Skeletal muscle cell (primary cell): ENCODE results near the gene NFASC.

Source experiments
- DNase-seq: peaks from one replicate; pipeline ENCODE4 v3.0.0-alpha.2; 2010; ENCODE audit warnings: low read depth
- H3K4me3 ChIP-seq: 2 replicates; pipeline ENCODE4 v1.5.1; 2011; ENCODE audit warnings: low read depth, mild to moderate bottlenecking, control low read depth, low read length, moderate library complexity

Gene NFASC

GRCh38 chr1:204870160-204870912 lies at the start of gene NFASC:
Gene NFASC (plus strand): TSS chr1:204870862. CDS start chr1:204944316, 73,454 bp downstream.
- no peak for DNase-seq
- no peak within 1 kb of the TSS for H3K4me3 ChIP-seq

GRCh38 chr1:204821476-204821875 lies 49.2 kb upstream of the NFASC start:
- no peak overlapping the region for H3K4me3 ChIP-seq
- no peak for DNase-seq

DNA sequence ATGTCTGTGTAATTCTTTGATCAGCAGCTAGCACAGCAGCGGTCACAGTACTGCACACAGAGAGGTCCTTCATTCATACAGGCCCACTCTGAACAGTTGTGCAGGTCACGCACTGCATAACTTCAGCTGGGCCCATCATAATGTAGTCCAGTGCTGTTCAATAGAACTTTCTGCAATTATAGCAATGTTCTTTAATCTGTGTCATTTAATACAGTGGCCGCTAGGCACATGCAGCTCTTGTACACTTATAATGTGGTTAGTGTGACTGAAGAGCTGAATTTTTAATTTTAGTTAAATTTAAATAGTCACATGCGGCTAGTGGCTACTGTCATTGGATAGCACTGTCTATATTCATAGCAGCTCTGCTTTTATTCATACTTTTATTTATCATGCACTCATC lies 48.7 kb upstream of the NFASC start:
- DNase-seq, result no peak
- H3K4me3 ChIP-seq, result no peak overlapping the region

DNA sequence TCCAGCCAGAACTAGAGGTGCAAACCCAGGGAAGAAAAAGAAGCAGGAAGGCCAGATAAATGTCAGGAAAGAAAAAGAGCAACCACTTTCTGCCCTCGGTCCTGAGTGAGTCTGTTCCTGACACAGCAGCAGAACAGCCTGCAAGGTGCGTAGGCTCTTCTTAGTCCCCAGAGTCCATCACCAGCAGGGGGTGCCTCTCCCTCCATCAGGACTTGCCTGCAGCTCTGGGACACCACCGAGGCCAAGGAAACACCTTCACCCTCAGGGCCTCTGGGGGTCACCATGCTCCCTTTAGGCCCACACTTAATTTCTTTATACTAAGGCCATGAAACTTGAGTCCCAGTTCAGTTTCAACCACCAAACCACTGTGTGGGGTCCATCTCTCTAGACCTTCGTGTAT lies 43.7 kb upstream of the NFASC start:
- H3K4me3 ChIP-seq, result no peak overlapping the region
- DNase-seq, result no peak

- peak overlapping the region; percentile 50 for H3K4me3 ChIP-seq
- DNase-seq, result peak; percentile 20
These were observed 42.3 kb upstream of the NFASC start for GRCh38 chr1:204828352-204828850.

GRCh38 chr1:204829133-204829825 lies 41.4 kb upstream of the NFASC start:
- H3K4me3 ChIP-seq, result peak overlapping the region; percentile 50
- no peak for DNase-seq

- DNase-seq, result no peak
- H3K4me3 ChIP-seq, result no peak overlapping the region
These were observed 39.9 kb upstream of the NFASC start for GRCh38 chr1:204830747-204831146.

GRCh38 chr1:204831186-204831585 lies 39.5 kb upstream of the NFASC start:
- DNase-seq, result no peak
- H3K4me3 ChIP-seq, result no peak overlapping the region

GRCh38 chr1:204834336-204834735 lies 36.3 kb upstream of the NFASC start:
- H3K4me3 ChIP-seq, result no peak overlapping the region
- no peak for DNase-seq

- H3K4me3 ChIP-seq, result no peak overlapping the region
- no peak for DNase-seq
These were observed 35.9 kb upstream of the NFASC start for GRCh38 chr1:204834752-204835151.

DNA sequence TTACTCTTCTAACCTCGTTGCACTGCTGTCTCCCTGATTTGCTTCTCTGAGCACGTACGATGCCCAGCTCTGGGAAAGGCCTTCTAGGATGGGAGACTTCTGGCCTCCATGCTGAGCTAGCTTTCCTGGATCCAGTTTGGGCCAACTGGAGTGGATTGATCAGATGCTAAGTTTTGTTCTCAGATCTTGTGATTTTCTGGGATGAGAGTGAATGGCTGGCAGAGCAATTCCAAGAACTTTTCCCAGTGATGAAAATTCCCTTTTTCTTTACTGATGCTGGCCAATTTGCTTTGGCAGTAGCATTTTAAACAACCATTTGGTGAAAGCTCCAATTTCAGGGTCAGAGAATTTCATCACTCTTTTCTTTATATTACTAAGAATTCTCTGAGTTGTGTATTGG lies 34.9 kb upstream of the NFASC start:
- DNase-seq, result no peak
- no peak overlapping the region for H3K4me3 ChIP-seq

DNA sequence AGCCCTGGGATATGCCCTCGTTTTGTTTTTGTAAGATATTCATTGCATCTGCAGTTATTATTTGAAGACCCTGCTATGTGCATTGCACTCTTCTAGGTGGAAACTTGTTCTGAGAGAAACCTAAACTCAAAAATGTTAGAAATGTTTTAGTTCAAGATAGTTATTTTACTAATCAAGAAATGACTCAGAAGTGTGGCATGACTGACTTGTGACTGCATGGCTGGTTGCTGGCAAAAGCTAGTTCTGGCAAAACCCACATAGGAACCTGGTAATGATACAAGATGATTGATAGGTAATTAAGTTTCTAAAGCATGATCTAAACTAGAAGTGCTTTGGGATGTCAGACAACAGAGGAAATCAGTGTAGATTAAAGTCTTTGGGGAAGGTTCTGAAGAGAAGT lies 33.8 kb upstream of the NFASC start:
- no peak overlapping the region for H3K4me3 ChIP-seq
- DNase-seq, result no peak

DNA sequence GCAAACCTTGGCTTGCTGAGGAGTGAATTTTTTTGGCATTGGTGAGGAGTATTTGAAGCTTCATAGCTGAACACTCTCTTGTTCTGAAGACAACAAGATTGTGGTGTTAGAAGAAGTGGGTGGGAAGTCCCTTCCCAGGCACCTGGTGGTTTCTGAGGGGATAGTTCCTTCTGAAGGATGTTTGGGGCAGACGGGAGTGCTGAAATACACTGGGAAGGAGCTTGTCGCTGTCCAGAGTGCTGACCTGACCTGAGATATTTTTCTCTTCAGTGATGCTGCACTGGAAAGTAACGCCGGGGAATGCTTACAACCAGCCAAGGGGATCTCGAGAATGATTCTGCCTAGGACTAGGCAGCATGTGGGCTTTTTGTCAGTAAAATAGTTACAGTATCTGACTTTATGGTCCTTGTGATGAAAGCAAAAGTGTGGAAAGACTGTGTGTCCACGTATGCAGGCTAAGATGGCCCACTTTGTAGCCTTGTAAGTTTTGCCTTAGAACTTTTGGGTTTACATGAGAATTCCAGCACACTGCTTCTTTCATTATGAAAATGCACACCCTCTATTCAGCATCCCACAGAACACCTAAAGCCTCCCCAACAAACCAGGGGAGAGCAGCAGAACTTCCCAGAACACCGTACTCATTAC lies 33.1 kb upstream of the NFASC start:
- peak; percentile 8 for DNase-seq
- H3K4me3 ChIP-seq, result no peak overlapping the region

DNA sequence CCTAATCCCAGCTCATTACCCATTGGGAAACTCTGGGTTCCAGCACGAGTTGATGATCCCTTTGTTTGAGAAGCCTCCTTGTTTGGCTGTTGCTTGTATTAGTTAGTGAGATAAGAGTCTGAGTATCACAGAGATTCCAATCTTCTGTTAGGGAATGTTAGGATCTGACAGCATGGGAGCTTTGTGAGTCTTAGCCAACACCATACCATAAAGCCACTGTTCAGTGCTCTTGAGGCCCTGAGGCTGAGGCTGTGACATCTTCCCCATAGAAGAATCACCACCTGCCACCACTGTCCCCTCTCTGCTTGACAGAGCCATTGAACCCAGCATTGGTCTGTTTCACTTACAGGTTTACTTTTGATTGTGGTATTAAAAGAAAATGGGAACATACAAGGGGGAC lies 29.3 kb upstream of the NFASC start:
- no peak overlapping the region for H3K4me3 ChIP-seq
- DNase-seq, result no peak

DNA sequence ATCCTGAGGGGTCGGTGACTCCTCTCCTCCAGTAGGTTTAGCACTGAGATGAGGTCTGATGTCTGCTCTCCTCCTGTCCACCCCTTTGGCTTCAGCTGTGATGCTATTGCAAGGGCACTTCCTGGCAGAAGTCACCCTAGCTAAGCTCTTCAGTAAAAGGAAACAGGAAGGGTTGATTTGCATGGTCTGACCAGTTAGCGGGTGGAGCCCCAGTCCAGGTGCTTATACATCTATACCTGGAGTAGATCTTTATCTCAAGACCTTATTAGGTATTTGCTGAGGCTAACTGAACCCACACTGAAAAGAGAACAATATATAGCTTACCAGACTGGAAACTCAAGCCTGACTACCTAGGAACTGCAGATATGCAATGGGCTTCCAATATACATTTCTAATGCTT lies 28.9 kb upstream of the NFASC start:
- H3K4me3 ChIP-seq, result no peak overlapping the region
- DNase-seq, result no peak

DNA sequence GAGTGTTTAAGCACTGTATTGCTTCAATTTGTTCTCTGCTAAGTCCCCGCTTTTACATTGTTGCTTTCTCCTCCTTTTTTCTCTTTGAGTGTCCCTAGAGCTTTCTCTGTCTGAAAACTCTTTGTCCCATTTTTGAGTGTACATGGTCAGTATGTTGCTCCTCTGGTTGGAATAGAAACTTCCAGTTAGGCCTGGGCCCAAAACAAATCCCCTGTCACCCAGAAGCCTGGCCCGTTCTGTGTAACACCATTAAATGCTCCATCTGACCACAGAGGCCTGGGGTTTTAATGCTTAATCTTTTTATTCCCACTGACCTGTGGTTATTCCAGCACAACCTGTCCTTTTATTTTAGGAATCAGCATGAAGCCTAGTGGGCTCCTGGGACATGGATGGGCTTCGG lies 28.3 kb upstream of the NFASC start:
- DNase-seq, result no peak
- H3K4me3 ChIP-seq, result no peak overlapping the region

DNA sequence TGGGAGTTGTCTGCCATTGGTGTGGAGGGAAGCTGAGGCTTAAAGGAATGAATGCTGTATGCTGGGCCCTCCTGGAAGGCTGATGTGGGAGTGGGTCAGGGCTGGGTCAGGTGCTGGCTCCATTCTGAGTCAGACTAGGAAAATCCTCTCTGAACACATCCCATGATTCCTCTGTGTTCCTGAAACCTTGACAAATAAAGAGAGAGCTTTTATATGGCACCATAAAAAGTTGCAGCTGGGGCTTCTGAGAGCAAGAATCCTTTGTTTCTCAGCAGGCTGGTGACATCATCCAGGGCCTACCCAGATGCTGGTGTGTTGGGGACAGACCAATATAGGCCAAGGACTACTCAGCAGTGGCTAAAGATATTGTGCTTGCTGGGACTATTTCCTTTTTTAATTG lies 27.8 kb upstream of the NFASC start:
- H3K4me3 ChIP-seq, result no peak overlapping the region
- no peak for DNase-seq

DNA sequence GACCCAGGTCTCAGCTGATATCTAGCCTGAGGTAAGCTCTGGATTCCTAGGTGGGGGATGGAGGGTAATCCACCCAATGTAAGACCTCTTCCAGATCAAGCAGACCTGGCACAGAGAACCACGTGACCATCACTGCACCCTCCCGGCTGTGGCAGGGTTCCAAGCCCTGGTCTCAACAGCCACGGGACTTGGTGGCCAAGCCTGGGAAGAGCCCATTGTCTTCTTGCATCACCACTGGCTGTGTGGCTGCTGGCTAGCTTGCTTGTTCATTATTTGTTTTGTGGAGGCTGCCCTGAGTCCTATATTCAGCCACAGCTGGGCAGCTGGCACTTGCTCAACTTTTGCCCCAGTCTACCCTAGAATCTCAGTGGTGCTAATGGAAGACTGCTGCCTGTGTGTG lies 24.1 kb upstream of the NFASC start:
- no peak for DNase-seq
- H3K4me3 ChIP-seq, result no peak overlapping the region

DNA sequence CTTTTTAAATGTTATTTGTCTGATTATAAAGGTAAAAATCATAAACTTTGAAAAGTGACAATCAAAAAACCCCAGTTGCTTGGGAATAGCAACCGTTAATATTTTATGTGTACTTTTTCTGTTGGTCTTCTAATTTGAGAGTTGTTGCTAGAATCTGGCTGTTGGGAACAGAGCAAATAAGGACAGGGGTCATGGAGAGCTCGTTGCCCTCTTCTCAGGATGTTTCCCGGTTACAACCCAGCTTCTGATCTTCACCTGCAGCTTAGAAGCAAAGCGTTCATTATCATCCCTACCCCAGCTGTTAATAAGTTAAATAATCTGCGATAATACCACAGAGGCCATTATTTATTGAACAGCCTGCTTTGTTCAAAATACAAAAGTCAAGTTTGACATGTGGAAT lies 22.1 kb upstream of the NFASC start:
- no peak overlapping the region for H3K4me3 ChIP-seq
- no peak for DNase-seq

DNA sequence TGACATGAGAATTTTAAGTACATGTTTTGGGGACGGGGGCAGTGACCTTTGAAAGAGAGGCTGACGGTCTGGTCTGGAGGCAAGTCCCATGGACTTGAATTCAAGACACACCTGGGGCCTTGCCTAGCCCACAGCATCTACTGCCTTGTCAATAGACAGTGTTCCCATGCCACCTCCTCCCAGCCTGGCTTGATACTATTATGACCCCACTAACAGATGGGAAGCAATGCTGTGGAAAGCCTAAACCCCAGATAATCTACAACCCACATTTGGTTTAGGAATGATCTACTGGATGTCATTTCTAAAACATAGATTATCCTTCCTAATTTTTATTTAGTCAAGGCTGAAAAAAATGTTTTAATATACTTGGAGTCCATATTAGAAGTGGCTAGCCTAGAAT lies 17.8 kb upstream of the NFASC start:
- no peak for DNase-seq
- H3K4me3 ChIP-seq, result no peak overlapping the region

- DNase-seq, result no peak
- H3K4me3 ChIP-seq, result no peak overlapping the region
These were observed 17.2 kb upstream of the NFASC start for GRCh38 chr1:204853436-204853835.
